ENCODE measurements around the gene CDC42BPB. TPM values are rescaled to one million over a fixed set of nuclear protein-coding genes. Genes with fewer than 3 reads are reported as not detected.
A peak's percentile ranks its signal among the peaks of the same experiment; 100 is the strongest.

The CDC42BPB gene
- total and polyA plus RNA-seq, 2 of the 13 experiments (the other 11 are each of a cell fraction or from before 2014, with no cell fraction given), result 19.7 to 32.3 TPM

- TF ChIP-seq GTF3A (CRISPR knock-in tag; conservative IDR thresholded peaks at IDR 0.05), result 0 out of 2 replicates have a peak, but pooled peaks have one; percentile 7
- TF ChIP-seq GTF2F1 (IDR thresholded peaks at IDR 0.05; ENCODE audit: low read length), result no peak
- peak; percentile 63 for TF ChIP-seq ZMYM3 (CRISPR knock-in tag; IDR thresholded peaks at IDR 0.05)
- peak; percentile 30; the same call in 1 of the 2 replicates for TF ChIP-seq KDM2A (CRISPR knock-in tag; IDR thresholded peaks at IDR 0.05; ENCODE audit: borderline replicate concordance, low read depth)
- TF ChIP-seq CEBPB (IDR thresholded peaks at IDR 0.05; ENCODE audit: borderline replicate concordance, low read depth, low read length), result peak; percentile 97
- TF ChIP-seq SKIL (CRISPR knock-in tag; IDR thresholded peaks at IDR 0.05; ENCODE audit: borderline replicate concordance), result peak; percentile 92
- TF ChIP-seq ZNF737 (CRISPR knock-in tag; IDR thresholded peaks at IDR 0.05; ENCODE audit: borderline replicate concordance), result no peak
- TF ChIP-seq MXD1 (CRISPR knock-in tag; IDR thresholded peaks at IDR 0.05), result no peak; the same call in 1 of the 2 replicates
- no peak for TF ChIP-seq DDIT3 (CRISPR knock-in tag; IDR thresholded peaks at IDR 0.05)
- TF ChIP-seq RBFOX2 (IDR thresholded peaks at IDR 0.05; ENCODE audit: low read depth, low read length), result peak; percentile 77
- TF ChIP-seq CHCHD3 (CRISPR knock-in tag; IDR thresholded peaks at IDR 0.05), result no peak
- peak; percentile 89 for TF ChIP-seq FOXP4 (CRISPR knock-in tag; IDR thresholded peaks at IDR 0.05)
- no peak for TF ChIP-seq AFF4 (CRISPR knock-in tag; IDR thresholded peaks at IDR 0.05)
- TF ChIP-seq MAX (IDR thresholded peaks at IDR 0.05), result peak; percentile 88
- TF ChIP-seq HNRNPLL (IDR thresholded peaks at IDR 0.05; ENCODE audit: low read depth, low read length, poor library complexity, severe bottlenecking), result peak; percentile 19
- 0 out of 2 replicates have a peak, but pooled peaks have one; percentile 34 for TF ChIP-seq MLXIP (CRISPR knock-in tag; IDR thresholded peaks at IDR 0.05; ENCODE audit: borderline replicate concordance)
These were observed 41.9 kb upstream of the CDC42BPB start (continued) for GRCh38 chr14:103099081-103099732.
